Measurements from ENCODE around the gene CATSPER3.
A peak's percentile ranks its signal among the peaks of the same experiment; 100 is the strongest.
"Not testable (repeated sequence)": the region's sequence is repeated elsewhere in the genome, so short reads cannot be mapped to it uniquely, and the experiment has no call there.

Gene CATSPER3

GRCh38 chr5:134957920-134958608 lies 9.6 kb upstream of the CATSPER3 start:
- Mint-ChIP-seq H3K36me3 (peaks cover 23% of the 10 kb centered on the region), H3K27me3 (no peaks in the 10 kb centered on the region), H3K4me1 (peaks cover 5% of the 10 kb centered on the region), H3K9me3 (peaks cover 10% of the 10 kb centered on the region), H3K4me3 (no peak overlapping the region), H3K27ac (no peak overlapping the region)
- CTCF ChIA-PET = no interaction called here
- no peak for DNase-seq

- DNase-seq = no peak
- Mint-ChIP-seq H3K4me1 (peaks cover 10% of the 10 kb centered on the region), H3K27me3 (no peaks in the 10 kb centered on the region), H3K9me3 (peaks cover 8% of the 10 kb centered on the region), H3K4me3 (no peak overlapping the region), H3K27ac (no peak overlapping the region), H3K36me3 (peaks cover 23% of the 10 kb centered on the region)
- CTCF ChIA-PET = interaction anchor here (1.0 kb wide), 1 partner anchor 41 kb away, joined by 3 read pairs; no protein-coding TSS in a partner anchor
These were observed 9.0 kb upstream of the CATSPER3 start for GRCh38 chr5:134958755-134959154.

- Mint-ChIP-seq H3K4me1 (peaks cover 36% of the 10 kb centered on the region), H3K9me3 (no peaks in the 10 kb centered on the region), H3K27me3 (no peaks in the 10 kb centered on the region), H3K4me3 (no peak overlapping the region), H3K27ac (no peak overlapping the region), H3K36me3 (peaks cover 32% of the 10 kb centered on the region)
- DNase-seq = no peak
- CTCF ChIA-PET = interaction anchor here (0.6 kb wide), 1 partner anchor 241 kb away, joined by 3 read pairs; no protein-coding TSS in a partner anchor
These were observed 4.6 kb upstream of the CATSPER3 start for GRCh38 chr5:134963098-134963497.

- peak overlapping the region; percentile 86 for H3K27ac Mint-ChIP-seq
- H3K9me3 Mint-ChIP-seq = no peaks in the 10 kb centered on the region
- H3K36me3 Mint-ChIP-seq = peaks cover 36% of the 10 kb centered on the region
- peak overlapping the region; percentile 1 for H3K4me3 Mint-ChIP-seq
- H3K27me3 Mint-ChIP-seq = no peaks in the 10 kb centered on the region
- DNase-seq = peak; percentile 35
- H3K4me1 Mint-ChIP-seq = peaks cover 36% of the 10 kb centered on the region
- CTCF ChIA-PET = interaction anchor here (1.0 to 1.3 kb wide), 3 partner anchors 47 to 111 kb away, joined by 3 to 6 read pairs (median 4); partner anchors contain the start of gene PCBD2
These were observed 3.1 kb upstream of the CATSPER3 start for GRCh38 chr5:134964359-134965270.

- peaks cover 36% of the 10 kb centered on the region for H3K4me1 Mint-ChIP-seq
- no peak for DNase-seq
- H3K4me3 Mint-ChIP-seq = no peak overlapping the region
- H3K27me3 Mint-ChIP-seq = no peaks in the 10 kb centered on the region
- CTCF ChIA-PET = interaction anchor here (1.0 to 1.3 kb wide), 2 partner anchors 48 to 112 kb away, joined by 3 to 6 read pairs; no protein-coding TSS in a partner anchor
- peak overlapping the region; percentile 86 for H3K27ac Mint-ChIP-seq
- H3K36me3 Mint-ChIP-seq = peaks cover 33% of the 10 kb centered on the region
- no peaks in the 10 kb centered on the region for H3K9me3 Mint-ChIP-seq
These were observed 2.4 kb upstream of the CATSPER3 start for GRCh38 chr5:134965271-134965825.

GRCh38 chr5:134968055-134968454 lies 348 bp downstream of the CATSPER3 start:
- CTCF ChIA-PET = no interaction called here
- no peaks in the 10 kb centered on the region for H3K9me3 Mint-ChIP-seq
- H3K4me3 Mint-ChIP-seq = no peak overlapping the region
- no peak for DNase-seq
- no peak overlapping the region for H3K27ac Mint-ChIP-seq
- no peaks in the 10 kb centered on the region for H3K27me3 Mint-ChIP-seq
- peaks cover 30% of the 10 kb centered on the region for H3K4me1 Mint-ChIP-seq
- H3K36me3 Mint-ChIP-seq = peaks cover 20% of the 10 kb centered on the region

GRCh38 chr5:134969166-134969565 lies 1.5 kb downstream of the CATSPER3 start:
- no peaks in the 10 kb centered on the region for H3K9me3 Mint-ChIP-seq
- H3K27me3 Mint-ChIP-seq = no peaks in the 10 kb centered on the region
- H3K36me3 Mint-ChIP-seq = peaks cover 19% of the 10 kb centered on the region
- CTCF ChIA-PET = no interaction called here
- DNase-seq = no peak
- H3K4me1 Mint-ChIP-seq = peaks cover 21% of the 10 kb centered on the region
- no peak overlapping the region for H3K4me3 Mint-ChIP-seq
- H3K27ac Mint-ChIP-seq = no peak overlapping the region

- no peak overlapping the region for H3K4me3 Mint-ChIP-seq
- DNase-seq = no peak
- no peaks in the 10 kb centered on the region for H3K4me1 Mint-ChIP-seq
- H3K27me3 Mint-ChIP-seq = no peaks in the 10 kb centered on the region
- peaks cover 4% of the 10 kb centered on the region for H3K36me3 Mint-ChIP-seq
- CTCF ChIA-PET = no interaction called here
- no peak overlapping the region for H3K27ac Mint-ChIP-seq
- peaks cover 7% of the 10 kb centered on the region for H3K9me3 Mint-ChIP-seq
These were observed 7.5 kb downstream of the CATSPER3 start for GRCh38 chr5:134975078-134975715.

- Mint-ChIP-seq H3K4me3 (no peak overlapping the region), H3K9me3 (peaks cover 9% of the 10 kb centered on the region), H3K27me3 (no peaks in the 10 kb centered on the region), H3K4me1 (no peaks in the 10 kb centered on the region), H3K36me3 (peaks cover 4% of the 10 kb centered on the region), H3K27ac (no peak overlapping the region)
- DNase-seq = no peak
- CTCF ChIA-PET = no interaction called here
These were observed 8.1 kb downstream of the CATSPER3 start for GRCh38 chr5:134975843-134976242.

- H3K27ac Mint-ChIP-seq = no peak overlapping the region
- no peaks in the 10 kb centered on the region for H3K4me1 Mint-ChIP-seq
- H3K36me3 Mint-ChIP-seq = peaks cover 5% of the 10 kb centered on the region
- CTCF ChIA-PET = no interaction called here
- H3K27me3 Mint-ChIP-seq = no peaks in the 10 kb centered on the region
- H3K4me3 Mint-ChIP-seq = no peak overlapping the region
- no peak for DNase-seq
- peaks cover 15% of the 10 kb centered on the region for H3K9me3 Mint-ChIP-seq
These were observed 9.1 kb downstream of the CATSPER3 start for GRCh38 chr5:134976841-134977240.

GRCh38 chr5:134979416-134979815 lies 11.7 kb downstream of the CATSPER3 start:
- Mint-ChIP-seq H3K36me3 (peaks cover 5% of the 10 kb centered on the region), H3K27ac (no peak overlapping the region), H3K27me3 (no peaks in the 10 kb centered on the region), H3K9me3 (peaks cover 26% of the 10 kb centered on the region), H3K4me3 (no peak overlapping the region), H3K4me1 (no peaks in the 10 kb centered on the region)
- no peak for DNase-seq
- CTCF ChIA-PET = no interaction called here

GRCh38 chr5:134982230-134982629 lies 14.5 kb downstream of the CATSPER3 start:
- no peaks in the 10 kb centered on the region for H3K4me1 Mint-ChIP-seq
- CTCF ChIA-PET = no interaction called here

GRCh38 chr5:134989266-134989830 lies 21.6 kb downstream of the CATSPER3 start:
- CTCF ChIA-PET = no interaction called here
- Mint-ChIP-seq H3K4me1 (no peaks in the 10 kb centered on the region), H3K9me3 (peaks cover 2% of the 10 kb centered on the region), H3K27me3 (peaks cover 13% of the 10 kb centered on the region), H3K36me3 (no peaks in the 10 kb centered on the region), H3K4me3 (no peak overlapping the region), H3K27ac (no peak overlapping the region)
- no peak for DNase-seq

More at GRCh38 chr5:134982230-134982629, 14.5 kb downstream of the CATSPER3 start:
- H3K36me3 Mint-ChIP-seq = peaks cover 3% of the 10 kb centered on the region
- H3K9me3 Mint-ChIP-seq = peaks cover 23% of the 10 kb centered on the region
- no peak for DNase-seq
- H3K4me3 Mint-ChIP-seq = no peak overlapping the region
- no peak overlapping the region for H3K27ac Mint-ChIP-seq
- peaks cover 3% of the 10 kb centered on the region for H3K27me3 Mint-ChIP-seq

GRCh38 chr5:134990183-134990582 lies 22.5 kb downstream of the CATSPER3 start:
- H3K4me1 Mint-ChIP-seq, CTCF ChIA-PET, H3K27ac Mint-ChIP-seq, H3K4me3 Mint-ChIP-seq, H3K36me3 Mint-ChIP-seq, H3K9me3 Mint-ChIP-seq, DNase-seq: not testable (repeated sequence)
- H3K27me3 Mint-ChIP-seq = peaks cover 17% of the 10 kb centered on the region
